Measurements from ENCODE around the gene TMEM141. TPM values are rescaled to one million over a fixed set of nuclear protein-coding genes. Genes with fewer than 3 reads are reported as not detected.

Gene TMEM141
- total and polyA plus RNA-seq, 2 donors from 2014 or later = 96.5 to 403 TPM

- DNase-seq (peak in 1 of 5 donors; percentile 3), FAIRE-seq (no peak)
- peaks cover 0 to 8% (median 8%) of the 10 kb centered on the region in 3 donors for H3K36me3 ChIP-seq (ENCODE audit: control insufficient read depth in 2 of 3, insufficient read depth in 3 of 3, low read length in 3 of 3)
- no peak overlapping the region for H3K9ac ChIP-seq (ENCODE audit: low read length in 3 of 3)
- no peak for TF ChIP-seq CTCF (IDR thresholded peaks at IDR 0.05; ENCODE audit: borderline replicate concordance, extremely low read depth, insufficient read depth)
- no peaks in the 10 kb centered on the region for H3K4me1 ChIP-seq (ENCODE audit: control insufficient read depth in 2 of 3, insufficient read depth in 2 of 3, low read depth in 1 of 3, low read length in 3 of 3)
- intact Hi-C loops (cut with DNase I) = no loop called here
- no peak overlapping the region for H3K27ac ChIP-seq (ENCODE audit: low read depth in 2 of 2, low read length in 2 of 2)
- no peaks in the 10 kb centered on the region for H3K27me3 ChIP-seq (ENCODE audit: control insufficient read depth, insufficient read depth, low read length)
- no peaks in the 10 kb centered on the region for H3K9me3 ChIP-seq (ENCODE audit: control insufficient read depth in 2 of 3, insufficient read depth in 1 of 3, low read length in 3 of 3)
- no peak overlapping the region for H3K4me3 ChIP-seq (ENCODE audit: low read length in 3 of 3)
Measured at GRCh38 chr9:136815422-136815782, 24.3 kb downstream of the TMEM141 start.

GRCh38 chr9:136820971-136821825 lies 30.1 kb downstream of the TMEM141 start:
- H3K4me3 ChIP-seq (ENCODE audit: low read length in 3 of 3) = peak overlapping the region in 1 of 3 donors; percentile 32
- no peak for TF ChIP-seq CTCF (IDR thresholded peaks at IDR 0.05; ENCODE audit: borderline replicate concordance, extremely low read depth, insufficient read depth)
- no peak for FAIRE-seq
- H3K9ac ChIP-seq (ENCODE audit: low read length in 3 of 3) = no peak overlapping the region
- no peaks in the 10 kb centered on the region for H3K27me3 ChIP-seq (ENCODE audit: control insufficient read depth, insufficient read depth, low read length)
- peak in 3 of 5 donors; percentile 50 to 69 (median 66) for DNase-seq
- no peaks in the 10 kb centered on the region for H3K9me3 ChIP-seq (ENCODE audit: control insufficient read depth in 2 of 3, insufficient read depth in 1 of 3, low read length in 3 of 3)
- H3K27ac ChIP-seq (ENCODE audit: low read depth in 2 of 2, low read length in 2 of 2) = no peak overlapping the region
- intact Hi-C loops (cut with DNase I) = no loop called here
- H3K4me1 ChIP-seq (ENCODE audit: control insufficient read depth in 2 of 3, insufficient read depth in 2 of 3, low read depth in 1 of 3, low read length in 3 of 3) = peaks cover 0 to 4% (median 0%) of the 10 kb centered on the region in 3 donors
- peaks cover 0 to 3% (median 0%) of the 10 kb centered on the region in 3 donors for H3K36me3 ChIP-seq (ENCODE audit: control insufficient read depth in 2 of 3, insufficient read depth in 3 of 3, low read length in 3 of 3)

GRCh38 chr9:136821826-136822544 lies 30.8 kb downstream of the TMEM141 start:
- H3K4me1 ChIP-seq (ENCODE audit: control insufficient read depth in 2 of 3, insufficient read depth in 2 of 3, low read depth in 1 of 3, low read length in 3 of 3) = peaks cover 0 to 4% (median 0%) of the 10 kb centered on the region in 3 donors
- DNase-seq (peak in 1 of 5 donors; percentile 68), FAIRE-seq (no peak)
- peaks cover 0 to 3% (median 0%) of the 10 kb centered on the region in 3 donors for H3K36me3 ChIP-seq (ENCODE audit: control insufficient read depth in 2 of 3, insufficient read depth in 3 of 3, low read length in 3 of 3)
- no peaks in the 10 kb centered on the region for H3K27me3 ChIP-seq (ENCODE audit: control insufficient read depth, insufficient read depth, low read length)
- TF ChIP-seq CTCF (IDR thresholded peaks at IDR 0.05; ENCODE audit: borderline replicate concordance, extremely low read depth, insufficient read depth) = no peak
- H3K9me3 ChIP-seq (ENCODE audit: control insufficient read depth in 2 of 3, insufficient read depth in 1 of 3, low read length in 3 of 3) = no peaks in the 10 kb centered on the region
- H3K9ac ChIP-seq (ENCODE audit: low read length in 3 of 3) = no peak overlapping the region
- intact Hi-C loops (cut with DNase I) = no loop called here
- no peak overlapping the region for H3K4me3 ChIP-seq (ENCODE audit: low read length in 3 of 3)
- H3K27ac ChIP-seq (ENCODE audit: low read depth in 2 of 2, low read length in 2 of 2) = no peak overlapping the region
